B cell (primary cell): ENCODE measurements around the gene HOXD3. TPM values are rescaled to one million over a fixed set of nuclear protein-coding genes. Genes with fewer than 3 reads are reported as not detected.
A peak's percentile ranks its signal among the peaks of the same experiment; 100 is the strongest.

Experiments used
- ATAC-seq: fragments of 200-7000 bp; cut with Tn5 transposase; one replicate; pipeline ENCODE4 v1.10.0; 2021; ENCODE audit warnings: low read depth, mild to moderate bottlenecking, moderate number of reproducible peaks, moderate library complexity
- CTCF ChIA-PET: fragments of 350-600 bp; sonication (Branson Sonifier 250); formaldehyde crosslinking; loops from one replicate; lab custom pipeline; 2021; ENCODE audit warnings: antibody characterized with exemption, inconsistent platforms; lab: Charles Lee
- POLR2A ChIA-PET: fragments of 350-600 bp; sonication (Branson Sonifier 250); formaldehyde crosslinking; loops from one replicate; lab custom pipeline; 2021; ENCODE audit warnings: antibody characterized with exemption; lab: Charles Lee
- DNase-seq: peaks from one replicate; pipeline ENCODE4 v3.0.0; 2013
- H2AFZ ChIP-seq: 2 replicates; pipeline ENCODE4 v1.6.1; 2012; ENCODE audit warnings: mild to moderate bottlenecking, low read depth, low read length; ENCODE audit not compliant: insufficient read depth, poor library complexity, severe bottlenecking
- H3K27ac ChIP-seq, 2 donors: 1 replicate in 1 of 2; 2 replicates in 1 of 2; pipeline ENCODE4 v1.5.1; 2012 to 2013; ENCODE audit warnings: low read length in 2 of 2, mild to moderate bottlenecking in 2 of 2, moderate library complexity in 1 of 2
- H3K27me3 ChIP-seq, 4 experiments: fragments of 200-600 bp in 1 of 4; sonication (generic) in 1 of 4; replicated peaks in 1 of 4; 1 replicate in 2 of 4; 2 replicates in 2 of 4; pipeline versions ENCODE4 v1.6.1 to v1.7.0; 2013 to 2016; ENCODE audit warnings: low read length in 3 of 4, mild to moderate bottlenecking in 2 of 4, mixed read lengths in 1 of 4, moderate library complexity in 1 of 4; ENCODE audit not compliant: insufficient read depth in 4 of 4, control insufficient read depth in 3 of 4; ENCODE audit errors: control extremely low read depth in 1 of 4
- H3K36me3 ChIP-seq, 2 experiments: replicated peaks in 1 of 2; 1 replicate in 1 of 2; 2 replicates in 1 of 2; pipeline versions ENCODE4 v1.6.1 to v1.7.1; 2013; ENCODE audit warnings: low read length in 1 of 2; ENCODE audit not compliant: insufficient read depth in 2 of 2, control insufficient read depth in 1 of 2; ENCODE audit errors: control extremely low read depth in 1 of 2, extremely low read depth in 1 of 2
- H3K4me1 ChIP-seq, 2 donors: fragments of 200-600 bp in 1 of 2; sonication (generic) in 1 of 2; 1 replicate in 1 of 2; 2 replicates in 1 of 2; pipeline versions ENCODE4 v1.5.1 to v1.6.1; 2013 to 2017; ENCODE audit warnings: low read length in 2 of 2; ENCODE audit not compliant: control insufficient read depth in 2 of 2, insufficient read depth in 2 of 2
- H3K4me2 ChIP-seq: replicated peaks from 2 replicates; pipeline ENCODE3; 2012; ENCODE audit warnings: mild to moderate bottlenecking, low read depth, low read length; ENCODE audit not compliant: poor library complexity, severe bottlenecking
- H3K4me3 ChIP-seq, 5 experiments: fragments of 200-600 bp in 1 of 5; sonication (generic) in 1 of 5; 1 replicate in 3 of 5; 2 replicates in 2 of 5; pipeline versions ENCODE4 v1.5.1 to v1.7.0; 2011 to 2016; ENCODE audit warnings: low read length in 4 of 5, mild to moderate bottlenecking in 4 of 5, low read depth in 2 of 5, control low read depth in 1 of 5, moderate library complexity in 1 of 5; ENCODE audit not compliant: insufficient read depth in 1 of 5; ENCODE audit errors: control extremely low read depth in 1 of 5, extremely low read depth in 1 of 5
- H3K79me2 ChIP-seq: fragments of 200-600 bp; sonication (generic); one replicate; pipeline ENCODE4 v1.6.0; 2016; ENCODE audit warnings: low read length; ENCODE audit not compliant: control insufficient read depth, insufficient read depth
- H3K9ac ChIP-seq: fragments of 200-600 bp; sonication (generic); 2 replicates; pipeline ENCODE4 v1.6.1; 2017; ENCODE audit warnings: mild to moderate bottlenecking, low read length, moderate library complexity
- H3K9me3 ChIP-seq, 3 donors: one replicate each; pipeline versions ENCODE4 v1.6.1 to v1.7.1; 2013; ENCODE audit warnings: low read length in 2 of 3; ENCODE audit not compliant: control insufficient read depth in 2 of 3, insufficient read depth in 1 of 3; ENCODE audit errors: control extremely low read depth in 1 of 3
- H4K20me1 ChIP-seq: 2 replicates; pipeline ENCODE4 v1.6.0; 2012; ENCODE audit warnings: mild to moderate bottlenecking, low read length; ENCODE audit not compliant: insufficient read depth, control insufficient read depth, poor library complexity, severe bottlenecking
- H3K27ac Mint-ChIP-seq: one replicate; pipeline ENCODE4 v1.8.0; 2021; ENCODE audit warnings: mixed read lengths
- H3K27me3 Mint-ChIP-seq: one replicate; pipeline ENCODE4 v1.8.0; 2021; ENCODE audit warnings: mixed read lengths
- H3K4me1 Mint-ChIP-seq: one replicate; pipeline ENCODE4 v1.8.0; 2021; ENCODE audit warnings: mixed read lengths
- H3K4me3 Mint-ChIP-seq: one replicate; pipeline ENCODE4 v1.8.0; 2021; ENCODE audit warnings: mixed read lengths
- H3K9me3 Mint-ChIP-seq: one replicate; pipeline ENCODE4 v1.8.0; 2022; ENCODE audit warnings: mixed read lengths; ENCODE audit not compliant: insufficient read depth
- CTCF ChIP-seq: fragments of 200-600 bp; IDR thresholded peaks from one replicate; pipeline ENCODE4 v1.8.0; 2022; ENCODE audit warnings: antibody characterized with exemption, mild to moderate bottlenecking
- EZH2 ChIP-seq: IDR thresholded peaks from 2 replicates; pipeline ENCODE4 v1.6.1; 2012; ENCODE audit warnings: borderline replicate concordance, low read depth, mild to moderate bottlenecking, moderate library complexity, low read length; ENCODE audit not compliant: insufficient read depth, poor library complexity, severe bottlenecking
- WGBS: methylation state at CpG from one replicate; pipeline ENCODE4 v1.1.5; 2013; ENCODE audit warnings: missing lambda C conversion rate; ENCODE audit not compliant: insufficient coverage; 5-methylcytosine and 5-hydroxymethylcytosine counted together
- intact Hi-C: fragments of 100-400 bp; cut with micrococcal nuclease; formaldehyde crosslinking; loops from one replicate; pipeline ENCODE4 v1.10.0; 2022
- polyA plus RNA-seq: library from polyadenylated mRNA; depleted of rRNA; stranded (reverse); fragments of >200 nt; gene quantifications from 2 replicates; pipeline ENCODE4 v1.2.3, GENCODE V29; 2012
- total RNA-seq, 2 donors: library from RNA; stranded (reverse); fragments of 120-200 nt in 1 of 2; gene quantifications; 1 replicate in 1 of 2; 2 replicates in 1 of 2; pipeline versions ENCODE4 v1.2.3 to v1.2.4, GENCODE V29; 2013 to 2022

Gene HOXD3
- total and polyA plus RNA-seq, 2 donors (not counting 1 experiment from before 2014, with no cell fraction given), result not detected

DNA sequence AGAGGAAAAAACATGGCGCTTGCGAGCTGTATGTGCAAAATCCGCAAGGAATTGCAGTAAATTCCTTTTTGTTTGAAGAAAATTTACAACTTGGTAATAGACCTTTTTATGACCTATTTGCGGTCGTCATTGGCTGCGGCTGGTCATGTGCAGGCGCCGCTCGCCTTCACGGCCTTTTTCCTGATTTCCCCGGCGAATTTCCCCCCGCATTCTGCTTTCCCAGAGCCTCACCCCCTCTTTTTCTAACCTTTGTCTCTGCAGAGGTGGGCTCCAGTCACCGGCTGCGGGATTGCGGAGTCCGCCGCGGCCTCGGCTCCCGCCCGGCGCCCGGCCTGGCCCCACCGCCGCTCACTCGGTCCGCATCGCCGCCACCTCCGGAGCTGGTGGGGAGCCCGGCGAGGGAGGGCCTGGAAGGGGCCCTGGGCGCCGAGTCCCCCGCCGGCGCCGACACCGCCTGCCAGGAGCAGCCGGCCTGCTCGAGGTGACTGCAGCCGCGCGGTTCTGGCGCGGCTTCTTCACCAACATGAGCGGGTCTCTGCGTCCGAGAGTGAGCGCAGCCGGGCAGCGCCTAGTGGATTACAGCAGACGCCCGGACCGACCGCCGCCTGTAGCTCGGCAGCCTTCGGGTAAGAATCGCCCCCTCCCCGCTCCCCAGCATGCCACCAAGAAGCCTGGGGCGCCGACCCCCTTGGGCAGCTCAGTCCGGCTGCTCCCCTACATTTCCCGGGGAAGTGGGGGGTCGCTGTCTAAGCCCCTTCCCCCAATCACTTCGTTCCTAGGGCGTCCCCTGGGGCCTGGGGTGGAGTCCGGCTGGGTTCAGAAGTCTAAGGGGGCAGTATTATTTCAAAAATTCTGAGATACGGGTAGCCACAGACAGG is 20.5 kb upstream of the HOXD3 start:
- H3K27ac Mint-ChIP-seq, result no peak overlapping the region
- ATAC-seq (no peak), DNase-seq (peak; percentile 33)
- H3K27ac ChIP-seq, result no peak overlapping the region
- peak overlapping the region; percentile 43 for H3K4me2 ChIP-seq
- no peaks in the 10 kb centered on the region for H3K9me3 Mint-ChIP-seq
- peaks cover 33% of the 10 kb centered on the region for H3K4me1 Mint-ChIP-seq
- CTCF ChIA-PET, result interaction anchor here (1.3 kb wide), 1 partner anchor 17 kb away, joined by 3 read pairs; no protein-coding TSS in a partner anchor
- peaks cover 84% of the 10 kb centered on the region for H3K27me3 Mint-ChIP-seq
- H4K20me1 ChIP-seq, result no peaks in the 10 kb centered on the region
- TF ChIP-seq EZH2 (peak; percentile 35), CTCF (no peak)
- H3K9me3 ChIP-seq, result peaks cover 0 to 33% (median 6%) of the 10 kb centered on the region in 3 donors
- WGBS, result 6% methylated on average over 61 of the region's 71 CpGs
- H3K4me1 ChIP-seq, result peaks cover 27 to 48% of the 10 kb centered on the region in 2 donors
- H2AFZ ChIP-seq, result peak overlapping the region; percentile 6
- no peak overlapping the region for H3K4me3 ChIP-seq
- H3K4me3 Mint-ChIP-seq, result peak overlapping the region; percentile 49
- H3K9ac ChIP-seq, result no peak overlapping the region
- peaks cover 0 to 91% (median 83%) of the 10 kb centered on the region in 4 experiments for H3K27me3 ChIP-seq
- POLR2A ChIA-PET, result no interaction called here
- intact Hi-C loops, result no loop called here
- H3K79me2 ChIP-seq, result no peaks in the 10 kb centered on the region
- H3K36me3 ChIP-seq, result no peaks in the 10 kb centered on the region

DNA sequence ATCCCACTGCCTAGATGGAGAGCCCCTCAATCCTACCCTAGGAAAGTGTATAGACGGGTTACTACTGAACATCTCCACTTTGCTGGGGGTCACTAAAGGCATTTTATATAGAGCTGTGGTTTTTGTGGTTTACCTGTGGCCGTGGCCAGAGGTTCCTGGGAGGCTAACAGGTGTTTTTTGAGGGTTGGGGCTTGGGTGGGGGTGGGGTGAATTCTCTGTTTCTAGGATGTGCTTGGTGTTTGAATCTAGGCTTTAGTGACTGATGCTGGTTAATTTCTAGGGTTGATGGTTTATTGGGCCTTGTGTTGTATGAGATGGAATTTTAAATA is 19.9 kb upstream of the HOXD3 start:
- no peak overlapping the region for H3K4me3 ChIP-seq
- H3K9ac ChIP-seq, result no peak overlapping the region

More for the DNA sequence above, 19.9 kb upstream of the HOXD3 start:
- H3K27me3 ChIP-seq, result peaks cover 0 to 93% (median 79%) of the 10 kb centered on the region in 4 experiments
- Mint-ChIP-seq H3K4me3 (no peak overlapping the region), H3K4me1 (peaks cover 33% of the 10 kb centered on the region), H3K27ac (no peak overlapping the region), H3K27me3 (peaks cover 84% of the 10 kb centered on the region), H3K9me3 (no peaks in the 10 kb centered on the region)
- TF ChIP-seq CTCF (no peak), EZH2 (no peak)
- DNase-seq, result no peak
- H3K36me3 ChIP-seq, result no peaks in the 10 kb centered on the region
- ATAC-seq, result no peak
- H3K4me1 ChIP-seq, result peaks cover 25 to 45% of the 10 kb centered on the region in 2 donors
- H4K20me1 ChIP-seq, result no peaks in the 10 kb centered on the region
- 0% methylated on average over 1 of the region's 2 CpGs for WGBS
- no peak overlapping the region for H2AFZ ChIP-seq
- intact Hi-C loops, result no loop called here
- CTCF ChIA-PET, result interaction anchor here (2.4 kb wide), 1 partner anchor 10 kb away, joined by 15 read pairs; no protein-coding TSS in a partner anchor
- no peak overlapping the region for H3K27ac ChIP-seq
- POLR2A ChIA-PET, result no interaction called here
- H3K4me2 ChIP-seq, result peak overlapping the region; percentile 43
- H3K79me2 ChIP-seq, result no peaks in the 10 kb centered on the region
- peaks cover 0 to 33% (median 6%) of the 10 kb centered on the region in 3 donors for H3K9me3 ChIP-seq
